CD14-positive monocyte (primary cell): ENCODE measurements around the gene HSPB6. TPM values are rescaled to one million over a fixed set of nuclear protein-coding genes. Genes with fewer than 3 reads are reported as not detected.

Experiments used
- DNase-seq, 3 donors: peaks; one replicate each; pipeline ENCODE4 v3.0.0-alpha.2; 2011 to 2022
- H2AFZ ChIP-seq: 2 replicates; pipeline ENCODE4 v1.6.0; 2012; ENCODE audit warnings: mild to moderate bottlenecking, low read depth, low read length, inconsistent platforms; ENCODE audit not compliant: insufficient read depth, poor library complexity, severe bottlenecking
- H3K27ac ChIP-seq, 2 donors: 1 replicate in 1 of 2; 2 replicates in 1 of 2; pipeline ENCODE4 v1.5.1; 2012 to 2013; ENCODE audit warnings: low read length in 2 of 2, control low read depth in 1 of 2, inconsistent platforms in 1 of 2, low read depth in 1 of 2, mild to moderate bottlenecking in 1 of 2
- H3K27me3 ChIP-seq, 2 donors: one replicate each; pipeline versions ENCODE4 v1.6.0 to v1.6.1; 2011 to 2013; ENCODE audit warnings: low read length in 2 of 2; ENCODE audit not compliant: control insufficient read depth in 2 of 2, insufficient read depth in 2 of 2
- H3K36me3 ChIP-seq, 2 donors: replicated peaks in 1 of 2; 1 replicate in 1 of 2; 2 replicates in 1 of 2; pipeline versions ENCODE4 v1.5.1 to v1.6.1; 2012 to 2013; ENCODE audit warnings: low read length in 2 of 2, control low read depth in 1 of 2, inconsistent platforms in 1 of 2, mild to moderate bottlenecking in 1 of 2; ENCODE audit not compliant: insufficient read depth in 2 of 2, control insufficient read depth in 1 of 2
- H3K4me1 ChIP-seq, 2 donors: 1 replicate in 1 of 2; 2 replicates in 1 of 2; pipeline versions ENCODE4 v1.5.1 to v1.6.1; 2012 to 2013; ENCODE audit warnings: low read length in 2 of 2, control low read depth in 1 of 2, inconsistent platforms in 1 of 2, mild to moderate bottlenecking in 1 of 2, moderate library complexity in 1 of 2; ENCODE audit not compliant: insufficient read depth in 2 of 2, control insufficient read depth in 1 of 2
- H3K4me2 ChIP-seq: replicated peaks from 2 replicates; pipeline ENCODE3; 2012; ENCODE audit warnings: low read length, moderate library complexity, mild to moderate bottlenecking; ENCODE audit not compliant: poor library complexity, severe bottlenecking; ENCODE audit errors: extremely low read depth
- H3K4me3 ChIP-seq, 3 experiments: fragments of 200-600 bp in 1 of 3; sonication (generic) in 1 of 3; replicated peaks in 1 of 3; 1 replicate in 2 of 3; 2 replicates in 1 of 3; pipeline ENCODE4 v1.5.1; 2011 to 2013; ENCODE audit warnings: low read length in 3 of 3, mild to moderate bottlenecking in 3 of 3, control low read depth in 2 of 3, low read depth in 2 of 3, inconsistent platforms in 1 of 3, moderate library complexity in 1 of 3
- H3K79me2 ChIP-seq: 2 replicates; pipeline ENCODE4 v1.6.0; 2012; ENCODE audit warnings: mild to moderate bottlenecking, control low read depth, inconsistent platforms, low read length, moderate library complexity; ENCODE audit not compliant: insufficient read depth
- H3K9ac ChIP-seq: 2 replicates; pipeline ENCODE4 v1.6.0; 2017; ENCODE audit warnings: low read length, mild to moderate bottlenecking; ENCODE audit not compliant: insufficient read depth, poor library complexity, severe bottlenecking
- H3K9me3 ChIP-seq, 2 donors: replicated peaks in 1 of 2; 1 replicate in 1 of 2; 2 replicates in 1 of 2; pipeline versions ENCODE4 v1.5.1 to v1.6.1; 2012 to 2013; ENCODE audit warnings: low read length in 2 of 2, control low read depth in 1 of 2; ENCODE audit not compliant: control insufficient read depth in 1 of 2, insufficient read depth in 1 of 2
- H4K20me1 ChIP-seq: 2 replicates; pipeline ENCODE4 v1.6.0; 2012; ENCODE audit warnings: mild to moderate bottlenecking, low read length, control low read depth, moderate library complexity; ENCODE audit not compliant: insufficient read depth
- H3K27ac Mint-ChIP-seq, 7 donors: one replicate each; pipeline ENCODE4 v1.8.0; 2020; ENCODE audit warnings: mild to moderate bottlenecking in 7 of 7, mixed read lengths in 7 of 7, moderate library complexity in 6 of 7, inconsistent platforms in 2 of 7
- H3K27me3 Mint-ChIP-seq, 3 donors: one replicate each; pipeline ENCODE4 v1.8.0; 2021 to 2022; ENCODE audit warnings: low read depth in 3 of 3, mild to moderate bottlenecking in 3 of 3, mixed read lengths in 3 of 3, moderate library complexity in 3 of 3, inconsistent platforms in 1 of 3
- H3K36me3 Mint-ChIP-seq, 2 donors: one replicate each; pipeline ENCODE4 v1.8.0; 2020; ENCODE audit warnings: mixed read lengths in 2 of 2, inconsistent platforms in 1 of 2, mild to moderate bottlenecking in 1 of 2
- H3K4me1 Mint-ChIP-seq: one replicate; pipeline ENCODE4 v1.8.0; 2020; ENCODE audit warnings: mild to moderate bottlenecking, mixed read lengths
- H3K4me3 Mint-ChIP-seq, 2 donors: one replicate each; pipeline ENCODE4 v1.8.0; 2020; ENCODE audit warnings: mild to moderate bottlenecking in 2 of 2, mixed read lengths in 2 of 2, moderate library complexity in 1 of 2
- H3K9me3 Mint-ChIP-seq, 7 donors: one replicate each; pipeline ENCODE4 v1.8.0; 2020 to 2022; ENCODE audit warnings: mixed read lengths in 7 of 7, mild to moderate bottlenecking in 6 of 7, moderate library complexity in 6 of 7, inconsistent platforms in 2 of 7
- WGBS: methylation state at CpG from one replicate; pipeline ENCODE4 v1.1.5; 2013; ENCODE audit warnings: missing lambda C conversion rate; ENCODE audit not compliant: insufficient coverage; 5-methylcytosine and 5-hydroxymethylcytosine counted together
- intact Hi-C, 2 donors: fragments of 100-400 bp; cut with micrococcal nuclease; formaldehyde crosslinking; loops; one replicate each; pipeline versions ENCODE4 v1.15.0 to v1.15.1; 2023
- polyA plus RNA-seq, 3 donors: library from polyadenylated mRNA; depleted of rRNA in 1 of 3; unstranded in 2 of 3; stranded (reverse) in 1 of 3; fragments of 300-500 nt in 2 of 3; fragments of >200 nt in 1 of 3; fragmentation: Illumina TruSeq in 2 of 3; gene quantifications; 1 replicate in 2 of 3; 2 replicates in 1 of 3; pipeline ENCODE4 v1.2.3, GENCODE V29; 2012 to 2021
- TF ChIP-seq, protein P1 (sequence below): fragments of 200-600 bp; IDR thresholded peaks from one replicate; pipeline ENCODE4 v1.8.0; 2022; ENCODE audit warnings: antibody characterized with exemption, mild to moderate bottlenecking

The HSPB6 gene
- polyA plus RNA-seq, 3 donors = not detected

DNA sequence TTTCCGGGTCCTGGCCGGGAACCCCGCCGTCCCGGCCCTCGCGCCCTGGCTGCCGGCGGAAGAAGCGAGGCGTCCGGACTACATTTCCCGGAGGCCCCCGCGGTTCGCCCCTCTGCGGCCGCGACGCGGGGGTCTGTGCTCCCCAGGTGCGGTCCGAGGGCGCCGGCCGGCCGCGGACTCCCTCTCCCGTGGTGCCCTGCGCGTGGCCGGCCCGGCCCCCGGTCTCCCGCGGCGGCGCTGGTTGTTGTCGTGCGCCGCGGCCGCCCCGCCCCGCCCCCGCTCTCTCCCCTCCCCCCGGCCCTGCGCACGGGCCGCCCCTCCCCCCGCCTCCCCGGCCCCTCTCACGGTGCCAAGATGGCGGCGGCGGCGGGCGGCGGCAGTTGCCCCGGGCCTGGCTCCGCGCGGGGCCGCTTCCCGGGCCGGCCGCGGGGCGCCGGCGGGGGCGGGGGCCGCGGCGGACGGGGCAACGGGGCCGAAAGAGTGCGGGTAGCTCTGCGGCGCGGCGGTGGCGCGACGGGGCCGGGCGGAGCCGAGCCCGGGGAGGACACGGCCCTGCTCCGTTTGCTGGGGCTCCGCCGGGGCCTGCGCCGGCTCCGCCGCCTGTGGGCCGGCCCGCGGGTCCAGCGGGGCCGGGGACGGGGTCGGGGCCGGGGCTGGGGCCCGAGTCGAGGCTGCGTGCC, 39.0 kb downstream of the HSPB6 start, which contains the start of gene KMT2B:
Gene KMT2B (plus strand): TSS at position 339 of the 680 bp plus-strand sequence. CDS start 16 bp downstream, at position 355.
- peak within 1 kb of the TSS; percentile 98 for H2AFZ ChIP-seq
- intact Hi-C loops = loop anchor here (2.0 to 5.0 kb wide), 3 partner anchors 91 to 207 kb away; partner anchors contain the start of genes RBM42 (in 1 of the 2) and TMEM147 (in 1 of the 2)
- Mint-ChIP-seq H3K36me3 (peaks cover 22 to 28% of the 10 kb centered on the region in 2 donors), H3K4me1 (peaks cover 30% of the 10 kb centered on the region), H3K27ac (peak within 1 kb of the TSS; percentile 80 to 93 (median 88)), H3K27me3 (peaks cover 1 to 6% (median 4%) of the 10 kb centered on the region in 3 donors), H3K9me3 (no peaks in the 10 kb centered on the region), H3K4me3 (peak within 1 kb of the TSS; percentile 95 to 99)
- peak within 1 kb of the TSS; percentile 81 for H3K9ac ChIP-seq
- peaks cover 34% of the 10 kb centered on the region for H4K20me1 ChIP-seq
- H3K4me2 ChIP-seq = peak within 1 kb of the TSS; percentile 96
- H3K4me1 ChIP-seq = peaks cover 23 to 37% of the 10 kb centered on the region in 2 donors
- DNase-seq = no peak
- under 1% methylated on average over 79 of the region's 109 CpGs for WGBS
- H3K27me3 ChIP-seq = no peaks in the 10 kb centered on the region
- peak within 1 kb of the TSS; percentile 78 to 91 (median 81) for H3K4me3 ChIP-seq
- peaks cover 25 to 34% of the 10 kb centered on the region in 2 donors for H3K36me3 ChIP-seq
- H3K27ac ChIP-seq = peak within 1 kb of the TSS; percentile 52 to 79
- TF ChIP-seq, protein P1, sequence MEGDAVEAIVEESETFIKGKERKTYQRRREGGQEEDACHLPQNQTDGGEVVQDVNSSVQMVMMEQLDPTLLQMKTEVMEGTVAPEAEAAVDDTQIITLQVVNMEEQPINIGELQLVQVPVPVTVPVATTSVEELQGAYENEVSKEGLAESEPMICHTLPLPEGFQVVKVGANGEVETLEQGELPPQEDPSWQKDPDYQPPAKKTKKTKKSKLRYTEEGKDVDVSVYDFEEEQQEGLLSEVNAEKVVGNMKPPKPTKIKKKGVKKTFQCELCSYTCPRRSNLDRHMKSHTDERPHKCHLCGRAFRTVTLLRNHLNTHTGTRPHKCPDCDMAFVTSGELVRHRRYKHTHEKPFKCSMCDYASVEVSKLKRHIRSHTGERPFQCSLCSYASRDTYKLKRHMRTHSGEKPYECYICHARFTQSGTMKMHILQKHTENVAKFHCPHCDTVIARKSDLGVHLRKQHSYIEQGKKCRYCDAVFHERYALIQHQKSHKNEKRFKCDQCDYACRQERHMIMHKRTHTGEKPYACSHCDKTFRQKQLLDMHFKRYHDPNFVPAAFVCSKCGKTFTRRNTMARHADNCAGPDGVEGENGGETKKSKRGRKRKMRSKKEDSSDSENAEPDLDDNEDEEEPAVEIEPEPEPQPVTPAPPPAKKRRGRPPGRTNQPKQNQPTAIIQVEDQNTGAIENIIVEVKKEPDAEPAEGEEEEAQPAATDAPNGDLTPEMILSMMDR = no peak
- no peaks in the 10 kb centered on the region for H3K9me3 ChIP-seq
- peaks cover 33% of the 10 kb centered on the region for H3K79me2 ChIP-seq

DNA sequence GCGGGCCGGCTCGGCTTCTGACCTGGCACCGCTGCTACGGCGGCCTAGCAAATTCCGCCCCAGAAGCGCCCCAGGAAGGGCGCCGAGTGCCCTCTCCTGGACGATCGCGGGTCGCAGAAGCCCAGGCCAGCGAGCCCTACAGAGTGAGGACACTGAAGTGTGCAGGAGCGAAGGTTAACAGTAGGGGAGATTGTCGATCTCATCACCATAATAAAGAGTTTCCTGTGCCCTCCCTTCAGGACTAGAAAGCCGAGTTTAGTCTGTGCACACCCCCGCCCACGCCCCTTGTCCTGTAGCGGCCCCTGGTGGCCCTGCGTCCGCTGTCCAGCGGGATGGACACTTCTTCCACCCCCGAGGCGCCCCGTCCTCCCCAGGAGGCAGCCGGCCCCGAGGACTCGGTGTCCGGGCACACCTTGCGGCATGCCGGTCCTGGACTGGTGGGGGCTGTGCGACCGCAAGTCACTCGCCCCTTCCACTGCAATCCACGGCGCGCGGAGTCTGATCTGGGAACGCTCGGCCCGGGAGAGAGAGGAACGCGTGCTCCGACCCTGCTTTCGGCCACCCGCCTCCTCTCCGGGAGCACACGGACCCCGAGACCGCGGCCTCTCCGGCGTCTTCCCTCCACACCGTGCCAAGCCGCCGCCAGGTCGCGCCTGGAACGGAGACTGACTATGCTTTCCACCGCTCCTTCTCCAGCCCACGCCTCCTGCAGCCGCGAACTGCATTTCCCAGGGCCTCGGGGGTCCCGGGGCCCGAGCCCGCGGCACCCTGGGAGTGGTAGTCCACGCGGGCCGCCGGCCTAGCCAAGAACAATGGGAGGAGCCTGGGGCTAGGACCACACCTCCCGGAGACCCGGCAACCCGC, 39.8 kb downstream of the HSPB6 start:
- H3K27me3 ChIP-seq = no peaks in the 10 kb centered on the region
- no peaks in the 10 kb centered on the region for H3K9me3 Mint-ChIP-seq
- peak overlapping the region; percentile 71 to 91 (median 78) for H3K4me3 ChIP-seq
- H3K36me3 Mint-ChIP-seq = peaks cover 15 to 20% of the 10 kb centered on the region in 2 donors
- intact Hi-C loops = loop anchor here (1.0 to 5.0 kb wide), 5 partner anchors 23 to 206 kb away; partner anchors contain the start of genes RBM42 (in 1 of the 2) and TMEM147 (in 1 of the 2)
- TF ChIP-seq, protein P1 = peak; percentile 99
- peaks cover 4 to 6% (median 4%) of the 10 kb centered on the region in 3 donors for H3K27me3 Mint-ChIP-seq
- peaks cover 30% of the 10 kb centered on the region for H3K4me1 Mint-ChIP-seq
- H3K36me3 ChIP-seq = peaks cover 17 to 26% of the 10 kb centered on the region in 2 donors
- peak overlapping the region; percentile 95 to 99 for H3K4me3 Mint-ChIP-seq
- no peaks in the 10 kb centered on the region for H3K9me3 ChIP-seq
- WGBS = under 1% methylated on average over 68 of the region's 77 CpGs
- peaks cover 26% of the 10 kb centered on the region for H4K20me1 ChIP-seq
- peak overlapping the region; percentile 71 to 93 (median 85) for H3K27ac Mint-ChIP-seq
- H3K4me1 ChIP-seq = peaks cover 23 to 37% of the 10 kb centered on the region in 2 donors
- H2AFZ ChIP-seq = peak overlapping the region; percentile 98
- H3K27ac ChIP-seq = peak overlapping the region; percentile 52 to 79
- H3K4me2 ChIP-seq = peak overlapping the region; percentile 96
- DNase-seq = peak; percentile 86 to 91 (median 89)
- H3K9ac ChIP-seq = peak overlapping the region; percentile 72
- H3K79me2 ChIP-seq = peaks cover 33% of the 10 kb centered on the region
